Measurements from ENCODE around the gene TMUB1. TPM values are rescaled to one million over a fixed set of nuclear protein-coding genes. Genes with fewer than 3 reads are reported as not detected.

TMUB1 gene
- total RNA-seq, 1 donor from 2014 or later: 35.5 TPM

DNA sequence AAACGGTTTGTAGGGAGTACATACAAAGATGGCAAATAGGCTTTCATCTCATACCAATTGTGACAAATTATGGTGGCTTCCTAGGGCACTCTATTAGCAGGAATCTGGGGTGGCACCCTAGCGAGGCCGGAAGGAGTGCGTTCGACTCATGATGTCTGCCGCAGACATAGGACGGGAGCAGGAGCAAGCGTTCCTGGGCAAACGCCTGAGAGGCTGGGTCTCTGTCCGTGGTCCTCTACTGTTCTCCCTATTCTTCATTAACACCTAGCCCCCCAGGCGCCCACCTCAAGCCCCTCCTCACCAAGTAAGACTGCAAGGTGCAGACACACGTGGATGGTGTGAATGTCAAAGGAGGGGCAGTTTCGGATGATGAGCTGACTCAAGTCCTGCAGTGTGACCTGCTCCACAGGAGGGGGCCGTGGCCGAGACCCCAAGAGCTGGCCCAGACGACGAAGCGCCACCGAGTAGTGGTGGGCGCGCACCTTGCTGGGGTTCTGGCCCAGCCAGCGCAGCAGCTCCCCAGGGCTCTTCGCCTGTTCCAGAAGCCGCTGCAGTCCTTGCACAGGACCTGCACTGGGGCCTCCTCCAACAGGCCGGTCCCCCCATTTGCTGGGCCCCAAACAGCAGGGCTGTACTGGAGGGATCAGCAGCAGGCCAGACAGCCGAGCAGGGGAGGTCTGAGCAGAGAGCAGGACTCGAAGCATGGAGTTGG lies 3.9 kb downstream of the TMUB1 start:
- DNase-seq (ENCODE audit: missing footprints) (peak; percentile 66), ATAC-seq (no peak)
- intact Hi-C loops (cut with DNase I): no loop called here

DNA sequence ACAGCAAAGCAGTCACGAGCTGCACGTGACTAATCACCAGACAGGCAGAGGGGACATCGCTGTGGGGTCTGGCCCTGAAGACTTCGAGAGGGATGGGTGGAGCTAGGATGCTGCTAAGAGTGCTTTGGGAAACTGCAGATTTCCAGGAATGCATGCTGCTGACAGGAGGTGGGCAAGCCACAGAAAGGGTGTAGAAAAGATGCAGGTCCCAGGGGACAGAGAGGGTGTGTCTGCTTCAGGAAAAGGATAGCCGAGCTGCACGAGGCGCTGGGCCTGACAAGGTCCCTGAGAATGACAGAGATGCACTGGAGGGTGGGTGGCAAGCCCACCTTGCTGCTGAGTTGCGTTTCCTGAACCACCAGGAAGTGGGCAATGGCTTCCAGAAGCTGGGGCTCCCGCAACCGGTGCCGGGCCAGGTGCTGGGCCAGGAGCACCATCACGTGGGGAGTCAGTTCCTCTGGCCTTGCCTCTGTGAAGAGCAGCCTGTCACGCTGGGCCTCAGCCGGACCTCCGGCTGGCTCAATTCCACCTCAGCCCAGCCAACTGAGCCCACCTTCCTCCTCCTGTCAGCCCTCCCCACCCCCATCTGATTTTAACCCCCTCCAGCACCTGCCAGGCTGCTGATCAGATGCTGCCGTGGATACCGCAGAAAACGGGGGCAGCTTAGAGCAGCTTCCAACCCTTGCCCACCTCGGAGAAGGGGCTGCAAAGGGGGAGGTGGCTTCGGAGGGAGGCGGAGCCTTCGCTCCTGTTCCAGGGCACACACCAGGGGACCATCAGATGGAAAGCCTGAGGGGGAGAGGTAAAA lies 4.9 kb downstream of the TMUB1 start:
- ATAC-seq: no peak
- intact Hi-C loops (cut with DNase I): no loop called here
- peak; percentile 62 for DNase-seq (ENCODE audit: missing footprints)

DNA sequence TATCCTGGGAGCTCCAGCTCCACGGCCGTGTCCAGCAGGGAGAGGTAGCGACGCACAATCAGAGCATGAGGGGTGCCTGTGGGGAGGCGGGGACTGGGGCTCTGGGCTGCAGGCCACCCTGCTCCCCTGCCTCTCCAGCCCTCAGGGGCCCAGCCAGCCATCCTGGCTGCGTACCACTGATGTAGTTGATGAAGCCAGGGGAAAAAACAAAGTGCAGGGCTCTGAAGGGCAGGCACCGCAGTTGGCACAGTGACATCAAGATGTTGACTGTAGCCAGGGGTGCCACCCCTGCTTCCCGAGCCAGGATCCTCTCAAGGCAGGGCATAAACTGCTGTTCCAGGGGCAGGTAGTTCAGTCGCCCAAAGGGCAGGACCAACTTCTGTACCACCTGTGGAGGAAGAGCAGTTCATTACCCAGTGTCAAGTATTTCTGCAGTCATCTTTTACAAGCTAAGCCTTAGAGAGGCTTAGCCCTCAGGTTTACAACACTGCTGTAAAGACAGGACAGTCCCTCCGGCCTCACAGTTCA lies 5.5 kb downstream of the TMUB1 start:
- ATAC-seq: no peak
- intact Hi-C loops (cut with DNase I): no loop called here
- DNase-seq (ENCODE audit: missing footprints): peak; percentile 69

DNA sequence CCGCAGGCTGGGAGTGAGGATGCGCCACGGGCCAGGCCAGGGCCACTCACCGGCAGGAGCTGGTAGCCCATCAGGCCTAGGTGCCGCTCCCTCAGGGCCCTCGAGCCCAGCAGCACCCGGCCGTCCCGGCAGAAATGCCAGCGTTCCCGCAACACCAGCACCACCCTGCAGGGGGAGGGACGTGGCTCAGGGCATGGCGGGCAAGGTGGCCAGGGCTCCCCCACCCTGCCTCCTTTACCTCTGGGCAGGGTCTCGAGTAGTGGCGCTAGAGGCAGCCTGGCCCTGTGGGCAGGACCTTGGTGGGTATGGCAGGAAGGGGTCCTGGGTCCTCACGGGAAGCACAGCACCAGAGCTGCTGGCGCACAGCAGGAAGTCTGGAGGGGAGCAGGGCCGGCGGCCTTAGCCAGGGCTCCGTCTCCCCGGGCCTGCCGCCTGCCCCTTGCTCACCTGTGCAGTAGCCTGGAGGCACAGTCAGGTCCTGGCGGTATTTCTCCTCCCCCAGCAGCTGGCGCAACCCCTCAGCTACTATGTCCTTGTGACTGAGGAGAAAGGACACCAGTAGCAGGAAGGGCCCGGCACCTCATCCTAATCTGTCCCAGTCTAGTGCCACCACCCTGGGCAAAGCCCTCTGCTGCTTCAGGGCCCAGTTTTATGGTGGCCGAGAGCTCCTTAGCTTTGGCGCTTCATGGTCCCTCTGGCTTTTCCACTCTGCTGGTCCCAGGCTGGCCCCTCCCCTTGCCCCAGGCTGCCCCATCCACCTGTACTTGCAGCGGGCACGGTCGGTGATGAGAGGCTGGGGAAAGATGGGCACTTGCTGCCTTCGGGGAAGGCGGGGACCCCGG lies 6.2 kb downstream of the TMUB1 start:
- ATAC-seq (no peak), DNase-seq (ENCODE audit: missing footprints) (peak; percentile 68)

GRCh38 chr7:151075978-151076426 lies 7.3 kb downstream of the TMUB1 start:
- intact Hi-C loops (cut with DNase I): no loop called here

More for the DNA sequence above, 6.2 kb downstream of the TMUB1 start:
- intact Hi-C loops (cut with DNase I): no loop called here

DNA sequence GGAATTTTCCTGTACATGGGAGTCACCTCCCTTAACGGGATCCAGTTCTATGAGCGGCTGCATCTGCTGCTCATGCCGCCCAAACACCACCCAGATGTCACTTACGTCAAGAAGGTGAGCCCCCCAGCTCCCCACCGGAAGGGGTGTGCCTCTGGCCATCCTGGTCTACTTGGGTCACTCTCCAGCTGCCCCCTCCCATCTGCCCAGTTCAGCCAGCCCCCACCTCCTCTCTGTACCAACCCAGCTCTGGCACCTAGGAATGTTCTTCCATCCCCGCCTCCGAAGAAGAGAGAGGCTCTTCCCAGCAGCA lies 7.7 kb downstream of the TMUB1 start:
- no peak for ATAC-seq
- intact Hi-C loops (cut with DNase I): no loop called here
- no peak for DNase-seq (ENCODE audit: missing footprints)

More at GRCh38 chr7:151075978-151076426, 7.3 kb downstream of the TMUB1 start:
- peak; percentile 61 for DNase-seq (ENCODE audit: missing footprints)
- no peak for ATAC-seq

DNA sequence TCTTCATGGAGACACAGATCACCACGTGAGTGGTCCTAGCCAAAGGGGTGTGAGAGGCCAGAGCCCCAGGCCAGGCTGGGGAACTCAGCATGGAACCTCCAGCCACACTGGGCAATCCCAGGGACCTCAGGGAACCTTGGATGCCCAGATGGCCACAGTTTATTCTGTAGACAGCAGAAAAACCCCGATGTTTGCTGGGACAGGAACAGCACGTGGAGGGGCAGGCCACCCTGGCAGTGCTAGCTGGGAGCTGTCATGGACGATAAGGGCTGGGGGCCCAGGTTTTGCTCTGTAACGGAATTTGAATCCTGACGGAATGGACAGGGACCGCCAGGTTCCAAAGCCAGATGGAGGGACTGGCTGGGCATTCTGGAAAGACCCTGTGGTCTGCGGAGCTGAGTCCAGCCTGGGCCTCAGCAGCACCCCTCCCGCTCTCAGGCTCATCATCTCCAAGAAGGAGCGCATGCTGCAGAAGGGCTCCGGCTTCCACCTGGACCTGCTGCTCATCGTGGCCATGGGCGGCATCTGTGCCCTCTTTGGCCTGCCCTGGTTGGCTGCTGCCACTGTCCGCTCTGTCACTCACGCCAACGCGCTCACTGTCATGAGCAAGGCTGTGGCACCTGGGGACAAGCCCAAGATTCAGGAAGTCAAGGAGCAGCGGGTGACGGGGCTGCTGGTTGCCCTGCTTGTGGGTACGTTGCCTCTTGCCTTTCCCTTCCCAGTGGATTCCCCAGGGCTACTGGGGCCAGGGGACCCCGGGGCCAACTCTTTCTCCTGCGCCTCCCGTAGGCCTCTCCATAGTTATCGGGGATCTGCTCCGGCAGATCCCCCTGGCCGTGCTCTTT lies 8.3 kb downstream of the TMUB1 start:
- intact Hi-C loops (cut with DNase I): no loop called here
- ATAC-seq (no peak), DNase-seq (ENCODE audit: missing footprints) (peak; percentile 59)

- intact Hi-C loops (cut with DNase I): no loop called here
- DNase-seq (ENCODE audit: missing footprints) (peak; percentile 52), ATAC-seq (no peak)
These were observed 9.3 kb downstream of the TMUB1 start for GRCh38 chr7:151073990-151074389.

DNA sequence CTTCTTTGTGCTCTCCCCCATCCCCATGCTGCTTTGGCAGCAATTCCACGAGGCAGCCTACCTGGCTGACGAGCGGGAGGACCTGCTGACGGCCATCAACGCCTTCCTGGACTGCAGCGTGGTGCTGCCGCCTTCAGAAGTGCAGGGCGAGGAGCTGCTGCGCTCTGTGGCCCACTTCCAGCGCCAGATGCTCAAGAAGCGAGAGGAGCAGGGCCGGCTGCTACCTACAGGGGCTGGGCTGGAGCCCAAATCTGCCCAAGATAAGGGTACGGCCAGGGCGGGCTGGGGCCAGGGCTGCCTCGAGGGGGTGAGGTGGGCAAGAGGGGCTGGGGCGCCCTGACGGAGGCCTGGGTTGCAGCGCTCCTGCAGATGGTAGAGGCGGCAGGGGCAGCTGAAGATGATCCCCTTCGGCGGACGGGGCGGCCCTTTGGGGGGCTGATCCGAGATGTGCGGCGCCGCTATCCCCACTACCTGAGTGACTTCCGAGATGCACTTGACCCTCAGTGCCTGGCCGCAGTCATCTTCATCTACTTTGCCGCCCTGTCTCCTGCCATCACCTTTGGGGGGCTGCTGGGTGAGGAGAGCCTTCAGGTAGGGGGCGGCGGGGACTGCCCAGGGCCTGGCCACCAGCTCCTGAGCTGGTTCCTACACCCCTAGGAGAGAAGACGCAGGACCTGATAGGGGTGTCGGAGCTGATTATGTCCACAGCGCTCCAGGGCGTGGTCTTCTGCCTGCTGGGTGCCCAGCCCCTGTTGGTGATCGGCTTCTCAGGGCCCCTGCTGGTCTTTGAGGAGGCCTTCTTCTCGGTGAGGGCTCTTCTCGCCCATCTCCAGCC lies 12.0 kb downstream of the TMUB1 start:
- peak; percentile 32 for DNase-seq (ENCODE audit: missing footprints)
- ATAC-seq: no peak
- intact Hi-C loops (cut with DNase I): no loop called here

GRCh38 chr7:151070574-151070960 lies 12.7 kb downstream of the TMUB1 start:
- ATAC-seq (no peak), DNase-seq (ENCODE audit: missing footprints) (no peak)
- intact Hi-C loops (cut with DNase I): no loop called here

DNA sequence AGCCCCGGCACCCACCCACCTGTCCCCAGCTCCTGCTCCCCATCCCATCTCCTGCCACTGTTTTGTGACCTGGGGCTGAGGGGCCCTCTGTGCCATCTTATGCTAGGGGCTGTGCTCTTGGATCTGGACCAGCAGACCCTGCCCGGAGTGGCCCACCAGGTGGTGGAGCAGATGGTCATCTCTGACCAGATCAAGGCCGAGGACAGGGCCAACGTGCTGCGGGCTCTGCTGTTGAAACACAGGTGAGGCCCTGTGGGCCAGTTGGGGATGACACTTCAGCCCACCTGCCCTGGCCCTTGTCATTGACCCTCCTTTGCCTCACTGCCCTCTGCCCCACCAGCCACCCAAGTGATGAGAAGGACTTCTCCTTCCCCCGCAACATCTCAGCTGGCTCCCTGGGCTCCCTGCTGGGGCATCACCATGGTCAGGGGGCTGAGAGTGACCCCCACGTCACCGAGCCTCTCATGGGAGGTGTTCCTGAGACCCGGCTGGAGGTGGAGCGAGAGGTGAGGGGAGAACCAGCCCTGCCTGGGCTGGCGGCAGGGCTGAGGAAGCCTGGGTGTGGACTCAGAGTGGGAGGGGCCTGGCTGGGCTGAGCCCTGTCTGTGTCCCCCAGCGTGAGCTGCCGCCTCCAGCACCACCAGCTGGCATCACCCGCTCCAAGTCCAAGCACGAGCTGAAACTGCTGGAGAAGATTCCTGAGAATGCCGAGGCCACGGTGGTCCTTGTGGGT lies 13.3 kb downstream of the TMUB1 start:
- no peak for ATAC-seq
- no peak for DNase-seq (ENCODE audit: missing footprints)
- intact Hi-C loops (cut with DNase I): no loop called here

DNA sequence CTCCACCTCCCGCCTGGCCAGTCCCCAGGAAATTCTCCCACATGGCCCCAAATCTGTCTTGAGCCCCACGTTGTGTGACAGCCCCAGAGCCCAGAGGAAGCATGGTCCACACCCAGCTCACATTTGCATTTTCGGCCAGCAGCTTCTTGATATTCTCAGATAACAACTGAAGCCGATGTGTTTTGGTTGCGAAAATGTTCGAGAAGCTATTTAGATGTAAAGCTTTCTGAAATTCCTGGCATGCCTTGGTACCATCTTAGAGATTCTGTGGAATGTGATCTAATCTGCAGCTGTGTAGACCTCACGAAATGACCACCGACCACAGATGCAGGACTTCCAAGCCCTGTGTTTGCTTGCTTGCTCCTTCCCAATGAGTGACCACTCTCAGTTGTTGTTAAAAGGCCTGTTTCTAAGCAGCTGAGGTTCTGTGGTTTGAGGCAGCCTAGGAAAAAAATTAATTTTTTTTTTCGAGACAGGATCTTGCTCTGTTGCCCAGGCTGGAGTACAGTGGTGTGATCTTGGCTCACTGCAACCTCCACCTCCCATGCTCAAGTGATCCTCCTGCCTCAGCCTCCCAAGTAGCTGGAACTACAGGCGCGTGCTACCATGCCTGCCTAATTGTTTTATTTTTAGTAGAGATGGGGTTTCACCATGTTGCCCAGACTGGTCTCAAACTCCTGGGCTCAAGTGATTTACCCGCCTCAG lies 15.1 kb downstream of the TMUB1 start:
- ATAC-seq: no peak
- intact Hi-C loops (cut with DNase I): no loop called here
- DNase-seq (ENCODE audit: missing footprints): no peak

DNA sequence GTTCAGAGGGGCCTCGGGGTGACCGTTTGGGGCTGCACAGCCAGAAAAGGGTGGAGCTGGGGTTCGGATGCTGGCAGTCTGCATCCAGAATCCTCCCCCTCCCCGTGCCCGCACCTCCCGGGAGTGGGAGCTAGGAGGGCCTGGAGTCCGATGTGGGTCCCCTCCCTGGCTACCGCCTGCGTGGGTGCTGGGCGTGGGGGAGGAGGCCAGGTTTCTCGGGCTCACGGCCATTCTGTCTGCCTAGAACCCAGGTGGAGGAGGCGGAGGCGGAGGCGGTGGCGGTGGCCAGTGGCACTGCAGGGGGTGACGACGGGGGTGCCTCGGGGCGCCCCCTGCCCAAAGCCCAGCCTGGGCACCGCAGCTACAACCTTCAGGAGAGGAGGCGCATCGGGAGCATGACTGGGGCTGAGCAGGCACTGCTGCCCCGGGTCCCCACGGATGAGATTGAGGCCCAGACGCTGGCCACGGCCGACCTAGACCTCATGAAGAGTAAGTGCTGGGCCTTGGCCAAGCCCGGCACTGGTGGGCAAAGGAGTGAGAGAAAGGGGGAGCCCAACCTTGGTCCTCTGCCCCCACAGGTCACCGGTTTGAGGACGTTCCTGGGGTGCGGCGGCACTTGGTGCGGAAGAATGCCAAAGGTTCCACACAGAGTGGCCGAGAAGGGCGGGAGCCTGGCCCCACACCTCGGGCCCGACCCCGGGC lies 16.9 kb downstream of the TMUB1 start:
- intact Hi-C loops (cut with DNase I): no loop called here
- no peak for ATAC-seq
- DNase-seq (ENCODE audit: missing footprints): no peak

GRCh38 chr7:151065516-151065915 lies 17.8 kb downstream of the TMUB1 start:
- DNase-seq (ENCODE audit: missing footprints): no peak
- intact Hi-C loops (cut with DNase I): no loop called here
- no peak for ATAC-seq

DNA sequence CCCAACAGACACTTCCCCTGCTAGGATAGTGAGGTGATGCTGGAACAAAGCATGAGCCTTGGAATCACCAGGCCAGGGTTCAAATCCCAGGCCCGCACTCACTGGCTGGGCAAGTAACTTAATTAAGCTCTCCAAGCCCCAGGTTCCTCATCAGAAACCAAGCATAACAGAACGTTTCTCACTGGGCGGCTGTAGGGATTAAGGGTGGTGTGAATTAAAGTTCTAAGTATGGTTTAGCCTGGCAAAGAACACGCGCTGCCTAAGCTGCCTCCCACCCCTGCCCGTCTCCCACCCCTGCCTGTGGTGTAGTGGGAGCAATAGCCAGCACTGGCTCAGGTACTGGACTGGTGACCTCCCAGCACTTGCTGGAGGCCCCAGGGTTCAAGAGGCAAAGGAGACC lies 18.3 kb downstream of the TMUB1 start:
- intact Hi-C loops (cut with DNase I): no loop called here
- DNase-seq (ENCODE audit: missing footprints) (no peak), ATAC-seq (no peak)

- no peak for DNase-seq (ENCODE audit: missing footprints)
- intact Hi-C loops (cut with DNase I): no loop called here
- no peak for ATAC-seq
These were observed 18.8 kb downstream of the TMUB1 start for GRCh38 chr7:151064454-151064853.
